Activated gamma-delta T cell (primary cell): ENCODE data around the gene DLG2.

Source experiments
- DNase-seq: peaks from one replicate; lab custom pipeline; 2025; lab: John Stamatoyannopoulos, UW

DLG2 gene

GRCh38 chr11:84014539-84014938 is 1612.6 kb downstream of the DLG2 start:
- DNase-seq: no peak

- no peak for DNase-seq
Measured at GRCh38 chr11:84012171-84012826, 1614.8 kb downstream of the DLG2 start.

GRCh38 chr11:84003181-84003580 is 1624.0 kb downstream of the DLG2 start:
- no peak for DNase-seq

- DNase-seq: no peak
Measured at GRCh38 chr11:83998921-83999320, 1628.2 kb downstream of the DLG2 start.

- no peak for DNase-seq
Measured at GRCh38 chr11:83990160-83990733, 1636.9 kb downstream of the DLG2 start.

GRCh38 chr11:83982825-83983224 is 1644.3 kb downstream of the DLG2 start:
- no peak for DNase-seq

GRCh38 chr11:83979593-83979992 is 1647.6 kb downstream of the DLG2 start:
- no peak for DNase-seq

GRCh38 chr11:83978942-83979341 is 1648.2 kb downstream of the DLG2 start:
- no peak for DNase-seq

GRCh38 chr11:83976086-83976485 is 1651.1 kb downstream of the DLG2 start:
- no peak for DNase-seq

- DNase-seq: no peak
Measured at GRCh38 chr11:83972536-83972935, 1654.6 kb downstream of the DLG2 start.

- DNase-seq: no peak
Measured at GRCh38 chr11:83971063-83971462, 1656.1 kb downstream of the DLG2 start.

- no peak for DNase-seq
Measured at GRCh38 chr11:83970061-83970671, 1657.0 kb downstream of the DLG2 start.

GRCh38 chr11:83957038-83957900 is 1669.9 kb downstream of the DLG2 start:
- no peak for DNase-seq

GRCh38 chr11:83956119-83956697 is 1670.9 kb downstream of the DLG2 start:
- no peak for DNase-seq

- no peak for DNase-seq
Measured at GRCh38 chr11:83954780-83955179, 1672.4 kb downstream of the DLG2 start.

- DNase-seq: no peak
Measured at GRCh38 chr11:83951521-83951920, 1675.6 kb downstream of the DLG2 start.

- DNase-seq: no peak
Measured at GRCh38 chr11:83948200-83948599, 1678.9 kb downstream of the DLG2 start.

- DNase-seq: no peak
Measured at GRCh38 chr11:83945976-83946375, 1681.2 kb downstream of the DLG2 start.

- DNase-seq: no peak
Measured at GRCh38 chr11:83941050-83941449, 1686.1 kb downstream of the DLG2 start.

GRCh38 chr11:83938148-83938547 is 1689.0 kb downstream of the DLG2 start:
- DNase-seq: no peak

- no peak for DNase-seq
Measured at GRCh38 chr11:83933008-83933407, 1694.1 kb downstream of the DLG2 start.

GRCh38 chr11:83927422-83927821 is 1699.7 kb downstream of the DLG2 start:
- DNase-seq: no peak
